HG03439 (cell line): ENCODE results near the gene HOXA5.

Experiments
- ATAC-seq: cut with Tn5 transposase; IDR thresholded peaks from one replicate; pipeline ENCODE4 v1.9.1; 2021; ENCODE audit warnings: mild to moderate bottlenecking, moderate library complexity; ENCODE audit not compliant: unreplicated experiment

The HOXA5 gene

DNA sequence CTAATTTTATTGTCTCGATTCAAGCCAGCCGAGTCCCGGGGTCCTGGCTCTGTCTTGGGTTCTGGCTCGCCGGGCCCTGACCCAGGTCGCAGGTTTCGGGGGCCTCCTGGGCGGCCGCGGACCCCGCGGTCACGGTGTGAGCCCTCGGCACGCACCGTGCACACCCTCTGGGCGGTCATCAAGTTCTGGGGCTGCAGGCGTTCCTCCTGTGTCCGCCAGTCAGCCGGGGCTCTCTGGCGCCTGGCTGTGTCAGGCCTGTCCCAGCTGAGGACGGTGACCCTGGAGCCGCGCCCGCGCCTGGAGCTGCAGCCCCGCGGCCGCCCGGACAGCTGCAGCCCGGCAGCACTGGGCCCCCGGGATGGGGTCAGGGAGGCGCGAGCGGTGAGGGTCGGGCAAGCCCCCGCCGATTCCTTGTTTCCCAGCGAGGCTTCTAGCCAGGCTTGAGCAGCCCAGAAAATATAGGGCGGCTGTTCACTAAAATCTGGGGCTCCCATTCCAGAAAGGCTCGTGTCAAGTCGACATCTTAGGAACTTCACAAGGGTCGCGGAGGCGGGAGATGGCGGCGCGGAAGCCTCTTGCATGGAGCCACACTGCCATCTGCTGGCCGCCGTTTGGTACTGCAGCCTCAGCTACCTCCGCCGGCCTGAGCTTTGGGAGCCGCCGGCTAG is 17.2 kb upstream of the HOXA5 start:
- ATAC-seq: peak; percentile 69

DNA sequence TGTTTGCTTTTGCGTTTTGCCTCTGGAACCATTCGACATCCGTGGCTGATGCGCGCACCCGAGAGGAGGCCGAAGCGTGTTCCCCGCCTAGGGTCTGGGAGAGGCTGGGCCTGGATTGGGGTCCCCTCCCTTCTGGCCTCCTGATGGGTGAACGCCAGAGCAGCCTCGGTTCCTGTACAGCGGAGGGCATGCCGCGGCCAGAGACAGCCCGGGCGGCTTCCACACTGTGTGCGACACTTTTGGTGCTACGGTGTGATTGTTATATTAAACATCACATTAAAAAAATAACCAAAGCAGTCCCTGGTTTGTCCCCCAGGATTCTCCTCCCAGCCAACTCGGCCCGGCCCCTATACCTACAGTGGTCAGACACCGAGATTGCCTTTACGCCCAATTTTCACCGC is 16.7 kb upstream of the HOXA5 start:
- ATAC-seq: no peak

DNA sequence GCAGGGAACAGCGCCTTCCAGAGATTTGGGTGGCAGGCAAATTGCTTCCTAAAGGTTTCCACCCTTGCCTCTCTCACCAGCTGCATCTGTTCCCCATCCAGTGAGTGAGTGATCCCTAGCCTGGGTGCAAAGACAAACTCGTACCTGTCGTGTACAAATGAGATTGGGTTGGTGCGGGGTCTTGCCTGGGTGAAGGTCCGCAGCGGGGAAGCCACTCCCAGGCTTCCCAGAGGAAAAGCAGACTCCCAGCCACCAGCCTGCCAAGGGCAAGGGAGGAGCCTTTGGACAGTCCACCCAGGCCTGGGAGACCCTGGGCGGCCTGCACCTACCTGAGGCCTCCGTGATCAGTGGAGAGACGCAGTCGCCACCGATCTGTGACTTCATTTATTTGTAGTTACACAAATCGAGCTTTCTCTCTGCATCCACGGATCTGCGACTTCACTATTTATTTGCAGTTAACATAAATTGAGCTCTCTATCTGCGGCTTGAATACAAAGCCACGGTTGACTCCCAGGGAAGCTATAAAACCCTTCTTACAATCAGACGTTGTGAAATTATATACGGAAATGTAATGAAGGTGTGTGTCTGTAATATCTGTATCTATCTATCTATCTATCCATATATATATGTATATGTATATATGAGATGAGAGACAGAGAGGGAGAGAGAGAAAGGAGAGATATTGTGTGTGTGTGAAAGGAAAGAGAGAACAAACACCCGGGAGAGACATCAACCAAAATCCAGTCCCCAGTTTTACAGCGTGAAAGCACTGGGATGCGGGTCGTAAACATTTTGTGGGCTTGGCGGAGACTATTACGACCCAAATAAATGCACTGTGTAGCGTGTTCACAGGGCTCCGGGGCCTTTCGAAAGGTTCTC is 16.0 kb upstream of the HOXA5 start:
- no peak for ATAC-seq

DNA sequence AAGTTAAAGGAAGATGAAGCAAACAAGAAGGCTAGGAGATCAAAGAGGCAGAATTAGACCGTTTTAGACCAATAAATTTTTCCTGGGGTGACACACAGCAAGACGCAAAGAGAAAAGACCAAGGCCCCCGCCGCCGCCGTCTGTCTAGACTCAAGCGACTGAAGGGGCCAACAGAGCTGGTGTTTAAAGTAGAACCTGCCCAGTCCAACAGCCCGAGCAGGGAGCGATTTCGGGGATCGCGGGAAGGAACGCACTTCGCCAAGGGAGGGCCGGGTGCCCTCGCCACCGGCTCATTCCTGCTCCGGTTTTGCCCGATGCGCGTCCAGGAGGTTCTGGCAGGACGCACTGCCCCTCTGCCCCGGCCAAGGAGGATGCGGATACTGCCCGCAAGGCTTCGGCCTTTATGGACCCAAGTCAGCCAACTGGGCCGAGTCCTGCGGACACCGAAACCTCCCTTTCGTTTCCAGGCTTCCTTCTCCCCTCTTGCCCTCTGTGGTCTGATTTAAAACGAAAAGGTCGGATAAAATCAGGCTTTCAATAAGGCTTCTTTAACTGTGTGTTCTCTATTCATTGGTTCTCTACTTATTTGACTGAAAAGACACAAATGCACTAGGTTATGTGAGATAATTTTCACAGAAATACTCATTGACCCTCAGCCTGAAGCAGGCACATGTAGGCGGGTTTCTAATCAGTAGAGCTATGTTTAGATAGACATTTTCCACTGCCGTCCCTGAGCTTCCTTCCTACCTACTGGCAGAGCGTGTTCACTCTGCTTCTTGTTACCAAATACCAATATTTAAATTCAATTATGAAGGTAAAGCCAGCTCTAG is 15.2 kb upstream of the HOXA5 start:
- no peak for ATAC-seq

DNA sequence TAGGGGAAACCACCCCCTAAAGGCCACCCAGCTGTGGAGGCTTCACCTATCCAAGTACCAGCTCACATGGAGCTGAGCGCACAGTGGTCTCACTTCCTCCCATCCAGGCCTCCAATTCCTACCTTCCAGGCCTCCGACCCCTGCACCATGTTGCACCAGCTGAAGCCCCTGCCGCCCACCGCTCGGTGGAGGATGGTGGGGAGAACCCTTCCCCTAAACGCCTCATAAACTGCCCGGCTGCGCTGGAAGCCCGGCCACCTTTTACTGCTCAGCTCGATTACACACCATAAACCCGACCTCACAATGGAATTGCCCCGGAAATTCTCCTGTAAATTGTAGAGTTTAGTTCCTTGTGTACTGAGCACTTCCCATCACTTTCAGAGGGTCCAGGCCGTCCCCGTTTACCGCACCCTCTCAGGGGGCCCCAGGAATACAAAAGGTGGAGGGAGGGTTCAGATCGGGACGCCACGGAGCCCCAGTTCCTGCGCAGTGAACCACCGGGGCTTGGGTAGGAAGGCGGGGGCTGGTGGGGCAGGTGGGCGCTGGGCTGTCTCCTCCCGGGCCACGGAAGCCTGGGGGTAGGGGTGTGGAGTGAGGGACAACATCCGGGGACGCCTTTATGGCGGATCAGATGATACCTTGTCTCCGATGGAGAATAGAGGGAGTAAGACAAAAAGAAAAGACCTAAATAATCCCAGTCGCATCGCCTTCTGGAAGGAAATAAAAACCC is 14.4 kb upstream of the HOXA5 start:
- ATAC-seq: no peak

DNA sequence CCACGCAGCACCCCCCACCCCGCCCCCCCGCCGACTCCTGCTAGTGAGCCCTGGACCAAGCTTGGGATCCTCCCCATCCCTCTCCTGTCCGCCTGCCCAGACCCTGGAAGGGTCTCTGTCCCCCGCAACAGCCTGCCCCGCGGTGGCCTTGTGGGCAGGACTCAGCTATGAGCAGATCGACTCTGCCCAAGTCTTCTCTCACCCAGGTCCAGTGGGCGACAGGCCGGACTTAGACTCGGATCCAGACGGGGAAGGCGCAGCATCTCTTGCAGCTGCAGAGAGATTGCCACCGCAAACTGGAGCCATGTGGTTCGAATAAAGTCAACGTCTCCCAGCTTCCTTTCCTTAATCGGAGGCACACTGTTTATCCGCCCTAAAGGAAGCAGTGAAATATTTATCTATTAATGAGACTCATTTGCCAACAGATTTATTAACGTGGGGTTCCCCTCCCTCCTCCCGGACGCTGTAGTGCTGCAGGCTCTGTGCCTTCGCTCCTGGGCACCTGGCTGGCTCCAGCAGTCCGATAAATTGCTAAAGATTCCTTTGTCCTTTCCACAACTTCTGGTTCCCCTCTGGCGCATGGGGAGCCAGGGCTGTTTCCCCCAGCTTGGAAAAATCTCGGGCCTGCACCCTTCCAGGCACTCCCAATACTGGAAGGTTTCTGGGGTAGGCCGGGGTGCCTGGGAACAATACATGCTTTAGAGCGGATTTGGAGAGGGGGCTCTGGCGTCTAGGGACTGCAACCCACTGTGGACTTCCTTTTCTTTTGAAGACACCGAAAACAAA is 13.6 kb upstream of the HOXA5 start:
- ATAC-seq: no peak

DNA sequence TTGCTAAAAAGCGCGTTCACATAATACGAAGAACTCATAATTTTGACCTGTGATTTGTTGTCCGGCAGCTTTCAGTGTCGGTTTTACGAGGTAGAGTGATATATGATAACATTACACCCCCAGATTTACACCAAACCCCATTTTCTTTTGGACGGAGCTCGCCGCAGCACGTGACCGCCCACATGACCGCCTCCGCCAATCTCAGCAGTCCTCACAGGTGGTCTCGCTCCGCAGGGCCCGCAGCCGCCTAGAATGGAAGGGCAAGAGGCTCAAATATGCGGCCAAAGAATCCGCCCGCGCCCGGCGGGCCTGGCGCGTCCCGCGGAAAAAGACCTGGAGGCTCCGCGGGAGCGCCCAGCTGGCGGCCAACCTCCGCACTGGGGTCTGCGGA is 13.0 kb upstream of the HOXA5 start, which contains the start of gene HOXA7:
Gene HOXA7, minus strand, starts transcription at position 168 of the 391 bp plus-strand sequence. Its CDS starts 130 bp downstream, at position 38.
- no peak for ATAC-seq

DNA sequence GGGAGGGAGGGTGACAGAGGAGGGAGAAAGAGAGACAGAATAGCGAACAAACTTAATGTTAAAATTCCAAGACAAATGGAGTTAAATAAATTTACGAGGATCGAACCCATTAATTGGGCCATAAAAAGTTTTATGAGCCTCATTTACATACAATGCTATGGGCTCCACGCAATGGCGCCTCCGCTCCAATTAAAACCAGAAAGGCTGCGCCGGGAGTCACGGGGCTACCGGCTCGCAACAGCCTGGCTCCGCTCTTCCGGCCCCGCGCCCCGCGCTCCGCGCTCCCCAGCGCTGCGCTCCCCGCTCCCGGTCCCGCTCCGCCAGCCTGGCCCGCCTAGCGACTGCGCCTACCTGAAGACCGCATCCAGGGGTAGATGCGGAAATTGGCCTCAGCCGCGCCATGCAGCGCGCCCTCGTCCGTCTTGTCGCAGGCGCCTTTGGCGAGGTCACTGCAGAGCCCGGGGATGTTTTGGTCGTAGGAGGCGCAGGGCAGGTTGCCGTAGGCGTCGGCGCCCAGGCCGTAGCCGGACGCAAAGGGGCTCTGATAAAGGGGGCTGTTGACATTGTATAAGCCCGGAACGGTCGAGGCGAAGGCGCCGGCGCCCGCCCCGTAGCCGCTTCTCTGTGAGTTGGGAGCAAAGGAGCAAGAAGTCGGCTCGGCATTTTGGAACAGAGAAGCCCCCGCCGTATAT is 12.5 kb upstream of the HOXA5 start:
- no peak for ATAC-seq

DNA sequence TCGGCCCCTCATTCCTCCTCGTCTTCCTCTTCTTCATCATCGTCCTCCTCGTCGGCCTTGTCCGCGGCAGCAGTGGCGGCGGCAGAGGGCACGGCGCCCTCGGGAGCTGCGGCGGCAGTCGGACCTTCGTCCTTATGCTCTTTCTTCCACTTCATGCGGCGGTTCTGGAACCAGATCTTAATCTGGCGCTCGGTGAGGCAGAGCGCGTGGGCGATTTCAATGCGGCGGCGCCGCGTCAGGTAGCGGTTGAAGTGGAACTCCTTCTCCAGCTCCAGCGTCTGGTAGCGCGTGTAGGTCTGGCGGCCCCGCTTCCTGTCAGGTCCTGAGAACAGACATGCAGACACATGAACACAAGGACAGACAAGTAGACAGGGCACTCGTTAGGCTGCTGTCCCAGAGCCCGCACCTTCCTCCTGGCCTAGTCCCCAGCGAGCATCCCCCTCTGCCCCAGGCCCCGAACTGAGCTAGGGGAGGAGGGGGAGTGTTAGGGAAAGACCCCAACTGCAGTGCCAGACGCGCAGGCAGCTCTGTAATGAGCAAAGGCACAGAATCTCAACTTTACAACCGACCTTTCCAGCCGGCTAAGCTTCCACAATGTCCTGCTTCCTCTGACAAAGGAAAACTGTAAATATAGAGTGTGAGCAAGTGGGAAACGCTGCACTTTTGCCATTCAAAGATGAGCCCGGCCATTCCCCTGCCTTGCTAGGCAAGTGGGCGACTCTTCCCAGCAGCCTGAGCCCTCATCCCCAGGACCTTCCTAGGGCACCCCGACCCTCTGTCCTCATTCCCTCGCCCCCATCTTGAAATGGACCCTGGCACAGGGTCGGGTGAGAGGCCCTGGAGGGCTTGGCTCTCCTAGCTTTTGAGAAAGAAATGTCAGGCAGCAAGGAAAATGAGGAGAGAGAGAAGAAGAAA is 11.7 kb upstream of the HOXA5 start:
- ATAC-seq: no peak

DNA sequence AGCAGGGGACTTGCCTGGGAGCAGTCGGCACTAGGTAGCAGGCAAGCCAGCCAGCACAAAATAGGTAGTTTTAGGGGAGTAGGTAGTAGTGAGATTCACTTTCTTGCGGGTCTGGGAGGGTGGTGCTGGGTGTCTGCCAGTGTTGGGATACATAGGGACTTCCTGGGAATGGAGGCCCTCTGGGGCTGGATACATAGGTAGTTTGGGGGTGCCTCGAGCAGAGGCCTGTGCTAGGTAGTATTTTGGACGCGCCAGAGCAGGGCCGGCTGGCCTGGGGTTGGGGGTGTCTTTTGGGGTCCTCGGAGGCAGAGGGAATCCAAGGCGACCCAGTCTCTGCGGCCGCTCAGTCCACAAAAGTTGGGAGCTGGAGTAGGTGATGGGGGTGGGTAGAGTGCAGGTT is 10.9 kb upstream of the HOXA5 start:
- ATAC-seq: no peak

DNA sequence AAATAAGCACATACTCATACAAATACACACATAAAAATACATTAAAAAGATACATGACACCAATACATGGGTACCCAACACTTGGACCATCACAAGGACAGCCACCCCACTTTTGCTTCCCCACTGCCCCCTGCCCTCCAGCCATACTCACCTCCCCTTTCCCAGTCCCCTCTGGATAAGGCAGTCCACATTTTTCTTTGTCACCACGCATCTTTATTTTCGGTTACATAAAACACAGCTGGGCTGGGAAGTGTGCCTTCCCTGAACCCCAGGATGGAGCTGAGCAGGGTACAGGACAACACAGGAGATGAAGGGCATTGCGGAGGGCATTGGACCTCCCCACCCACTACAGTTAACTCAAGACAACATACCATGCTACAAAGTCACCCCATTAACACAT is 10.0 kb upstream of the HOXA5 start:
- ATAC-seq: no peak

DNA sequence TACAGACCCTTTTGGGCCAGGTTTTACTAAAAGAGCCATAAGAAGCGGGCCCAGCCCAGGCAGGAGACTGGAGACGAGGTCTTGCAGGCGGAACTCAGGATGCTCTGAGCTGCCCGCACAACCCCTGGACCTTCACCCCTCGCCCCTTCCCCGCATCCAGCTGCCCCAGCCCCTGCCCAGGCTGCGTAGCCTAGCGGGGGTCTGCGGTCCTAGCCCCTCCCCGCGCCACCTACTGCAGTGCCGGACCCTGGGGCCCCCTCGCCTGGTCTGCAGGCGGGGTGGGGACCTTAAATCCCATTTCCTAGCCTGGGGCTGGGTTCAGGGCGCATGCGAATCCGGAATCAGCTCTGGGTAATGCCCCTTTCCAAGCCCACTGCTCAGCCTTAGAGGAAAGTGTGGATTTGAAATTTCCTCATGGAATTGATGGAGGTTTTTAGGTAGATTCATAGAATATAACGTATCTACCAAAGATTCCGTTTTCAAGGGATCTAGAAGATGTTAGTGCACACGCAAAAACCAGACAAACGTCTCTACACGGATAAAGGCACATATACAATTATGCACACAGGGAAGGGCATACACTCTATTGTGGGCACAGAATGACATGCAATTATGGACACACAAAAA is 9.4 kb upstream of the HOXA5 start:
- ATAC-seq: no peak

DNA sequence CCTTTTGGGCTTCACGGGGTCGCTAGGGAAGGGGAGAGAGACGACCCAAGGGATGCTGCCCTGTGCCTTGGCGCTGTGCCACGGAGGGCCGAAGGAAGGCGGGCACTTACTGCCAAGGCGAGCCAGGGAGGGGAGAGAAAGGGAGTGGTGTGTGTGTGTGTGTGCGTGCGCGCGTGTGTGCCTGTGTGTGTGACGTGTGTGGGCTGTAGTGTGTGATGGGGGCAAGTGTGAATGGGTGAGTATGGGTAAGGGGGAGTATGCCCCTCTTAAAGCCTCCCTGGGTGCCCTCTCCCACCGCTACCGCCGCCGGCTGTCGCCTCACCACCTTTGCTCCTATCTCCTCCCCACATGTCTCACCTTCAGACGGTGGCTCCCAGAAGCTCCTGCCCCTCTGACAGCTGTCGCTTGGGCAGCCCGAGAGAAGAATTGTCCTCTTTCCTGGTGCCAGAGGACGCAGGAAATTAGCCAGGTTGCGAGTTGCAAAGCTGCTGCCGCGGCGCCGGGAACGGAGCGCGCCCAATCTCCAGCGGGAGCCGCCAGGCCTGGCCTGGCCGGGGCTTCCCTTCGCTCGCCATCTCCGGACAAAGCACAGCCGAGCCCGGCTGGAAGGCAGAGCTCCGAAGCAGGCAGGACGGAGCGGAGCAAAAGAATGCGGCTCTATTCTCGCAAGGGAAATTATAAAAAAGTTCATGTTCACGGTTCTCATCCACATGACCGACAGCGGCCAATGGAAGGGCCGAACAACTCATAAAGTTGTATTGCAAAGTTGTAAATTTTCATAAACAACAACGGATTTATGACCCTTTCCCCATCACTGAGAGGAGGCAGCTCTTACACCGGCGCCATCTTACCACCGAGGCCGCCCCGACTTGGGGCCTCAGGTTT is 8.7 kb upstream of the HOXA5 start, which contains the start of gene HOXA3:
Gene HOXA3, minus strand, starts transcription at position 653 of the 885 bp plus-strand sequence. CDS start 41,943 bp downstream, outside the sequence.
- ATAC-seq: no peak

DNA sequence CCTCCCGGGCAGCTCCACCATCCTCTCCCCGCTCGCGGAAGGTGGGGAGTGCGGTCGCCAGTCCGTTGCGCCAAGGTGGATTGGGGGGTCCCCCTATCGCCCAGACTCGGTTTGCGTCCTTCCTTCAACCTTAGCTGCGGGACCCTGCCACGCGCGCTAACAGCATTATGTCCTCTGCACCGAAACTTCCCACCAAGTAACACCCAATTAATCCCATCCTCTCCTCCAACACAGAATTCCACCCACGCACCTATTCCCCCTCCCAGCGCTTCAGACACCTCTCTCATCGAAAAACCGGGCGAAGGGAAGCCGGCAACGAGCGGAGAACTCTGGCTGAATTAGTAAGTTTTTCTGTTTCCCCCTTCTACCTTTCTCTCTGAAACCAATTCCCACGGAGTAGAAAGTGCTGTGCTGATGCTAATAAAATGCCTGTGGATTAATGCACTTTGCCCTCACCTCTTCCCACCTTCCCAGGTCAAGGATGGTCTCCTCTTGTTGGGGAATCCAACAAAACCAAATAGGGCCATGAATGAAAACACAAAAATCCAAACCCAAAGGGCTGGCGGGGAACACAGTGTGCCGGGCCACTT is 8.0 kb upstream of the HOXA5 start:
- ATAC-seq: no peak

DNA sequence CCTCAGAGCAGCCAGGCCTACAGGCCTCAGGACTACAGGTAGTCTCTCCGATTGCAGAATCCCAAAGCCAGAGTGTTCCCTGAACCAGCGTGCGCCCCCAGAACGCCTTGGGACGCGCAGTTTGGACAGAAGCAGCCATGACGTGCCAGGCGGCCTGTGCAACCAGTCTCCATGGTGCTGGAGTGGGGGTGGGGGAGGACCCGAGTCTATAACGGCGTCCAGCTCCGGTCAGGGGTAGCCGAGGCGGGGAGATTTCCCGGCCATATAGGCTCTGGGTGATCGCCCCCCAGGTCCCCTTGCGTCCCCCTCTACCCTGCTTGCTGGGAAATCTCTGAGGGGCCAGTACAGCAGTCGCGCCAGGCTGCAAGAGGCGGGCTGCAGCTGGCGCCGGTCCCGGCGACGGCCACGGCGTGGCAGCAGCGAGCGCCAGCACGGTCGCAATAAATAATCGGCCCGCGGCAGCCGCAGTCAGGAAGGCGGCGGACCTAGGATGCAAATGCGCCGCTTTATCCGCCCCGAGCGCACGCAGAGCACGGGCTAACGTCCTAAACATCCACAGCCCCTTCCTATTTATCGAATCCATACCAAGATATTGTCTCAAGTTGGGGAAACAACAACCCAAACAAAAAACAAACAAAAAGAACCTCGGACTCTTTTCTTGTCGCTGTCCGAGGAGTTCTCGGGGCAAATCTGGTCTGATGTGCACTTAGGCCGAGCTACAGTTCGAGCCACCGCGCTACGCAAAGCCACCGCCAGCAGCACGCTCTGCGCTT is 7.3 kb upstream of the HOXA5 start:
- ATAC-seq: peak; percentile 72
